Parathyroid adenoma (tissue), 2 donors: ENCODE results near the gene BYSL.
A peak's percentile ranks its signal among the peaks of the same experiment; 100 is the strongest.

Source experiments
- H2AFZ ChIP-seq: fragments of 300-600 bp; sonication (generic); one replicate; pipeline ENCODE4 v1.7.0; 2017; ENCODE audit warnings: antibody characterized with exemption, mild to moderate bottlenecking
- H3K27ac ChIP-seq: fragments of 300-600 bp; sonication (generic); one replicate; pipeline ENCODE4 v1.7.0; 2017
- H3K27me3 ChIP-seq: fragments of 300-600 bp; sonication (generic); one replicate; pipeline ENCODE4 v1.7.0; 2017; ENCODE audit warnings: low read length; ENCODE audit not compliant: control insufficient read depth, insufficient read depth
- H3K36me3 ChIP-seq: fragments of 300-600 bp; sonication (generic); one replicate; pipeline ENCODE4 v1.7.0; 2017; ENCODE audit warnings: low read length; ENCODE audit not compliant: control insufficient read depth, insufficient read depth
- H3K4me1 ChIP-seq: fragments of 300-600 bp; sonication (generic); one replicate; pipeline ENCODE4 v1.7.0; 2017; ENCODE audit warnings: control low read depth
- H3K4me2 ChIP-seq: fragments of 300-600 bp; sonication (generic); one replicate; pipeline ENCODE4 v1.7.0; 2017; ENCODE audit warnings: low read length
- H3K4me3 ChIP-seq: fragments of 300-600 bp; sonication (generic); one replicate; pipeline ENCODE4 v1.7.0; 2017; ENCODE audit warnings: low read depth, low read length
- H3K79me2 ChIP-seq: fragments of 300-600 bp; sonication (generic); one replicate; pipeline ENCODE4 v1.7.0; 2017; ENCODE audit warnings: control low read depth
- H3K9ac ChIP-seq: fragments of 300-600 bp; sonication (generic); one replicate; pipeline ENCODE4 v1.7.0; 2017; ENCODE audit warnings: mild to moderate bottlenecking
- H3K9me3 ChIP-seq: fragments of 300-600 bp; sonication (generic); one replicate; pipeline ENCODE4 v1.7.0; 2017; ENCODE audit warnings: low read length; ENCODE audit not compliant: control insufficient read depth
- TF ChIP-seq, protein P1 (sequence below): fragments of 300-600 bp; sonication (generic); IDR thresholded peaks from one replicate; pipeline ENCODE4 v1.7.0; 2017; ENCODE audit warnings: antibody characterized with exemption, mild to moderate bottlenecking
- donor health status: primary hyperparathyroidism.

BYSL gene

DNA sequence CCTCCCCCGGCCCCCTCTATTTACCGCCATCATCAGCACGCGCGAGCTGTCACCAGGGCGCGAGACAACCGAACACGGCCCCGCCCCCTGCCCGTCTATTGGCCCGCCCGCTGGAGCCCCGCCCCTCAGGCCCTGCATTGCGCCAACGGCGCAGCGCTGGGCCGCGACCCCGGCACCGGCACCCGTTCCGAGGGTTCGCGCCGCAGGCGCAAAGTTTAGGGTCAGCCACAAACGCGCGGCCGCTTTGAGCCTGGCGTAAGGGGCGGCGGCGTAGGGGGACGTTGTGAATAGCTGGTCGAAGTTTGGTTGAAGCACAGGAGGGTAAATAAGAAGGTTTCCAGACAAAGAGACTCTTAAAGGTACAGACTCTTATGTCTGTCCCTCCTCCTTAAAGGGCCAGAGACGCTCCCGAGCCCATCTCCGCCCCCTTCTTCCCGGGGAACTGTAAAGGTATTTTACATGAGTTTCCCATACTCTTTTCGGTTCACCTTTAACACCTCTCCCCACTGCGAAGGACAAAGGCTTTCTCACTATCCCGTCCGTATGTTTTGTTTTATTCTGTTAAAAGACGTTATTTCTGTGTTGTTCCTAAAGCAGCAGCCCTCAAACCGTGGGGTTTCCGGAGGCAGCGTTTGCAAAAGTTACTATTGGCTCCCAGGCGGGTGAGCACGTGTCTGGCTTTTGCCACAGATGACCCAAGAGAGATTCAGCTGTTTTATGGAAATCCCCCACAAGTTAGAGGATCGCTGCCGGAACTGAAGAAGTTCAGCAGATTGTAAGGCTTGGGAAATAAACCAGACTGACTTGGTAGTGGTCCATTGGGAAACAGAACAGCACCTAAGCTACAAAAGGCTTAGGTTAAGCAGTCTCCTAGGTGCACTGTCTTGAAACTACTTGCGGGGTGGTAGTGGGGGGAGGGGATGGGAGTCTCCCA lies 25.7 kb upstream of the BYSL start, which contains the start of gene USP49:
USP49 (minus strand) TSS at position 76 of the 934 bp plus-strand sequence. CDS start 88,392 bp downstream, outside the sequence.
- H3K27ac ChIP-seq = peak within 1 kb of the TSS; percentile 68
- peaks cover 10% of the 10 kb centered on the region for H3K4me1 ChIP-seq
- H3K4me2 ChIP-seq = peak within 1 kb of the TSS; percentile 91
- H3K9me3 ChIP-seq = no peaks in the 10 kb centered on the region
- TF ChIP-seq, protein P1, sequence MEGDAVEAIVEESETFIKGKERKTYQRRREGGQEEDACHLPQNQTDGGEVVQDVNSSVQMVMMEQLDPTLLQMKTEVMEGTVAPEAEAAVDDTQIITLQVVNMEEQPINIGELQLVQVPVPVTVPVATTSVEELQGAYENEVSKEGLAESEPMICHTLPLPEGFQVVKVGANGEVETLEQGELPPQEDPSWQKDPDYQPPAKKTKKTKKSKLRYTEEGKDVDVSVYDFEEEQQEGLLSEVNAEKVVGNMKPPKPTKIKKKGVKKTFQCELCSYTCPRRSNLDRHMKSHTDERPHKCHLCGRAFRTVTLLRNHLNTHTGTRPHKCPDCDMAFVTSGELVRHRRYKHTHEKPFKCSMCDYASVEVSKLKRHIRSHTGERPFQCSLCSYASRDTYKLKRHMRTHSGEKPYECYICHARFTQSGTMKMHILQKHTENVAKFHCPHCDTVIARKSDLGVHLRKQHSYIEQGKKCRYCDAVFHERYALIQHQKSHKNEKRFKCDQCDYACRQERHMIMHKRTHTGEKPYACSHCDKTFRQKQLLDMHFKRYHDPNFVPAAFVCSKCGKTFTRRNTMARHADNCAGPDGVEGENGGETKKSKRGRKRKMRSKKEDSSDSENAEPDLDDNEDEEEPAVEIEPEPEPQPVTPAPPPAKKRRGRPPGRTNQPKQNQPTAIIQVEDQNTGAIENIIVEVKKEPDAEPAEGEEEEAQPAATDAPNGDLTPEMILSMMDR = no peak
- H3K4me3 ChIP-seq = peak within 1 kb of the TSS; percentile 83
- peak within 1 kb of the TSS; percentile 62 for H3K9ac ChIP-seq
- H3K79me2 ChIP-seq = no peaks in the 10 kb centered on the region
- peak within 1 kb of the TSS; percentile 89 for H2AFZ ChIP-seq
- H3K27me3 ChIP-seq = no peaks in the 10 kb centered on the region
- no peaks in the 10 kb centered on the region for H3K36me3 ChIP-seq

DNA sequence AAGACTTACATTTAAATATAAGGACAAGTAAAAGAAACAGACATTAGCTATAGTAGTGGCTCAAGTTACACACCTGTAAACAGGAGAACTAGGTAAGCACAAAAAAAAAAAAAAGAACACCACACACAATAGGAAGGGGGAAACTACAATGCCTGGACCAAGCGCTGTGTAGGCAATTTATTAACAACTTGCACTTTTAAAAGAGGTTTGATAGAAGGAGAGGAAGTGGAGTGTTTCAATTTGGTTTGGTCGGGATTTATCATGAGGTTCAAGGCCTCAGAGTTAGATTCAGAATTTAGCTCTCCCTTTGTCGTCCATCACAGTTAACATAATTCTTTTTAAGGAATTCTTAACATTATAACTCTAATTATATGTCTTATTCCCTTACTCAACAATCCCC lies 25.0 kb upstream of the BYSL start:
- H3K9ac ChIP-seq = no peak overlapping the region
- peak overlapping the region; percentile 83 for H3K4me3 ChIP-seq
- TF ChIP-seq, protein P1 = no peak
- H3K9me3 ChIP-seq = no peaks in the 10 kb centered on the region
- peak overlapping the region; percentile 85 for H3K4me2 ChIP-seq
- H3K4me1 ChIP-seq = peaks cover 10% of the 10 kb centered on the region
- no peak overlapping the region for H2AFZ ChIP-seq
- no peaks in the 10 kb centered on the region for H3K27me3 ChIP-seq
- no peak overlapping the region for H3K27ac ChIP-seq
- no peaks in the 10 kb centered on the region for H3K36me3 ChIP-seq
- H3K79me2 ChIP-seq = no peaks in the 10 kb centered on the region

DNA sequence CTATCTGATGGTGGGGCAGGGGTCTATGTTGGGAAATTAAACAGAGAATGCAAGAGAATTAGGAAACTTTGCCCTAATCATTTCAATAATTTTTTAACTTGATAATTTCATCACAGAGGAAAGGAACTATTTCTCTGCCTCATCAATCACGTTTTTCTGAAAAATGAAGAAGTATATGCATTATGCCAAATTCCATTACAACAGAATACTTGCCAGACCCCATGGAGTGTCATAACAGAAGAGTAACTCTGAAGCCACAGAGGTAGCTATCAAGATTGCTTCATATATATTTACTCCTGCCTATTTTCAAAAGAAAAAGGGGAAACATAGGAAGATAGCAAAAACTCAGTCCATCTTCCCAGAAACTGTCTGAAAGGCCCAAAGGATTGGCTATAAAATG lies 20.4 kb upstream of the BYSL start:
- Histone ChIP-seq H3K27ac (no peak overlapping the region), H3K9me3 (no peaks in the 10 kb centered on the region), H3K79me2 (no peaks in the 10 kb centered on the region), H2AFZ (no peak overlapping the region), H3K4me1 (peaks cover 3% of the 10 kb centered on the region), H3K9ac (no peak overlapping the region), H3K4me2 (no peak overlapping the region), H3K36me3 (no peaks in the 10 kb centered on the region), H3K27me3 (no peaks in the 10 kb centered on the region), H3K4me3 (no peak overlapping the region)
- TF ChIP-seq, protein P1 = no peak

DNA sequence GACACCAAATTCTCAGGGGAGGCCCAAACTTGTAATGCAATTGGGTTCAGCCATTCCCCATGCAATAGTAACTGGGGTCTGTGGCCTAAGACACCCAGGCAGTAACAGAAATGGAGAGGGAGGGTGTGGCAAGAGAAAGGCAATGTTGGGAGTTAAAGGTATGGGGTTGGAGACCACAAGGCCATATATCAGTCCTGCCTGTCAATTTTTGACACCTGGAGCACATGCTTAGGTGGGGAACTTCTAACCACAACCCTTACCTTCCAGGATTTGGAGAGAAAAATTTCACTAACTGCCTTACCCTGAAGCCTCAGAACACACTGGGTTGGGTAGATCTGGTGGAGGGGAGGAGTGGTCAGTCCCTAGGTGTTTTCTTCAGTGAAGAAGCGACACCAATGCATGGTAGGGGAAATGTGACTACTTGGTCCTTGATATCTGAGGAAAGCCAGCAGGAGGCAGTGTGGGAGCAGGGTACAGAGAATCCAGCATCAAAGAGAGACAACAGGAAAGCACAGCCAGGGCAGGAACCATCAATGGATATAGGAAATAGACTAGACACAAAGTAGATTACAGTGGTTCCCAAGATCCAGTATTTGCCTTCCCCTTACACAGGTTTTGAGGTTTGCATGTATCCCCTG lies 19.3 kb upstream of the BYSL start:
- Histone ChIP-seq H3K4me2 (no peak overlapping the region), H3K4me3 (no peak overlapping the region), H3K9ac (no peak overlapping the region), H3K79me2 (no peaks in the 10 kb centered on the region), H3K4me1 (no peaks in the 10 kb centered on the region), H3K27me3 (no peaks in the 10 kb centered on the region), H3K9me3 (no peaks in the 10 kb centered on the region), H3K27ac (no peak overlapping the region), H2AFZ (no peak overlapping the region), H3K36me3 (no peaks in the 10 kb centered on the region)
- TF ChIP-seq, protein P1 = no peak
